ENCODE data around the gene DYDC1. TPM values are rescaled to one million over a fixed set of nuclear protein-coding genes. Genes with fewer than 3 reads are reported as not detected.

Gene DYDC1
- total RNA-seq: not detected in 2 replicates

DNA sequence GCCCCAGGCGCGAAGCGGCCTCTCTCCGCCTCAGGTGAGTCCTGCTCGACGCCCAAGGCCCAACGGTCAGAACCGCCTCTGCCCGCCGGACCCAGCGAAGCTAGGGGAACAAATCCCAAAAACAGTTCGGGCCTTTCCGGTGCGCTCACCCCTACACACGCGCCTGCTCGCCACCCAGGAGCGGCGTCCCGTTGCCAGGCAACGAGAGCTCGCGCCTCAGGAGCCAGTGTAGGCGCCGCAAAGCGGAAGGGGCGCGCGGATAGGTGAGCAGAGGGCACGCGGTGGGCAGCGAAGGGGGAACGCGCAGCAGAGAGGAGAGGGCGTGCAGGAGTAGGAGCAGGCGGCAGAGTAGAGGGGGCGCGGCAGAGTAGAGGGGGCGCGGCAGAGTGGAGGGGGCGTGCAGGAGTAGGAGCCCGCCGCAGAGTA lies at the start of gene DYDC1, which contains the start of gene DYDC2:
DYDC1 (minus strand) TSS at position 193 of the 426 bp plus-strand sequence. CDS start 4,154 bp downstream, outside the sequence.
DYDC2 (plus strand) TSS at position 219 of the 426 bp plus-strand sequence. CDS start 5,663 bp downstream, outside the sequence.

DNA sequence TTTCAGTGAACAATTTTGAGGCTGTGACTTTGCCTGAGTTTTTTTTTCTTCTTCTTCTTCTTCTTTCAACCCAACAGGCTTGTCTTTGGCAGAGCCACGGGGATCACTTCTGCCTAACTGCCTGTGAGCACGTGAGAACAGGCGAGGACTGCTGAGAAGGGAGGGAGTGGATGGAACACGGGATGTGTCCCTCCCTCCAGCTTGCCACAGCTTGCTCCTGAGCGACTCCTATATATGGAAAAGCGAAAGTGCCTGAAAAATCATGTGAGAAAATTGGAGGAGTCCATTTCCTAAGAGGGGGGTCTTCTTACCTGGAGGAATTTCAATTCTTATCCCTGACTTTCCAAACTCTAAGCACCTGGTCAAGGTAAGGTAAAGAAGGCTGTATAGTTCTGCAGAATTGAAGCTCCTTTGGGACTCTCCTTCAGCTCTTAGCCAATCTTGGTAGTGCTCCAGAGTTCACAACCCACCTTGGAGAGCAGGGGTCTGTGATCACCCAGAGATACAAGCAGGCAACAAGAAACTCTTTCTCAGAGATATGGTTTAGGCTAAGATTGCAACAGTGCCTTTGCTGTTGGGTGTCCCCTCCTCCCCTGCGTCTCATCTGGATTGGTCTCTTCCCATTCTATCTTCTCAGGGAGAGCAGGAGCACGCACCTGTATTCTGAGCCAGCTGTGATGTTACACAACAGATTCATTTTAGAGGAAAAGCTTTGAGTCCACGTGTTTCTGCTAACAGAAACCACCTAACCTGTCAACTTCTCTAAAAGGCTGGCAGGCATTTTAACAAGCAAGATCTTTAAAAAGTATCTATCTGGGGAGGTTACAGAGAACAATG lies 66.9 kb downstream of the DYDC1 start, which contains the start of gene MAT1A:
MAT1A (minus strand) TSS at position 208 of the 837 bp plus-strand sequence. CDS start 235 bp downstream, outside the sequence.

Other genes with a start within 250 kb of the DYDC1 start
- 15.5 and 28.7 TPM in 2 replicates for gene PLAC9, start 224.0 kb downstream of the DYDC1 start, total RNA-seq
- 183 and 240 TPM in 2 replicates for gene ANXA11, start 151.2 kb downstream of the DYDC1 start, total RNA-seq
- gene MAT1A, start 67.1 kb downstream of the DYDC1 start, total RNA-seq: under 0.01 TPM in 1 of 2 replicates, not detected in the other
- gene DYDC2, start within 50 bp of the DYDC1 start, total RNA-seq: not detected in 2 replicates
- 2.5 and 3.3 TPM in 2 replicates for gene PRXL2A, start 51.8 kb upstream of the DYDC1 start, total RNA-seq
- gene TSPAN14, start 97.6 kb upstream of the DYDC1 start, total RNA-seq: 19.9 and 22.7 TPM in 2 replicates
- gene SH2D4B, start 181.1 kb upstream of the DYDC1 start, total RNA-seq: not detected in 2 replicates

All from smooth muscle cell of trachea (primary cell).